Left ventricle myocardium superior (tissue), 1 donor: Measurements from ENCODE around the gene MRPL21. TPM values are rescaled to one million over a fixed set of nuclear protein-coding genes. Genes with fewer than 3 reads are reported as not detected.
A peak's percentile ranks its signal among the peaks of the same experiment; 100 is the strongest.

Source experiments
- ATAC-seq: fragments of 200-7000 bp; cut with Tn5 transposase; one replicate; pipeline ENCODE4 v1.9.1; 2020; ENCODE audit warnings: mild to moderate bottlenecking, moderate library complexity
- DNase-seq: peaks from one replicate; pipeline ENCODE4 v3.0.0-alpha.2; 2020
- intact Hi-C: fragments of 100-400 bp; cut with micrococcal nuclease; formaldehyde crosslinking; loops from one replicate; pipeline ENCODE4 v1.11.0; 2022
- total RNA-seq: library from RNA; stranded (reverse); fragmentation: NEBNext Ultra II Directional; extraction: Animal tissue kit (Norgen Biotek cat#: 25700); gene quantifications from one replicate; pipeline ENCODE4 v1.2.1, GENCODE V29; 2021
- donor health status: DM: no; HTN: yes; CAD: no; lungs with severe emphysema.

Gene MRPL21
- total RNA-seq, 1 donor from 2014 or later, result 106 TPM

GRCh38 chr11:68936358-68936636 is 32.7 kb upstream of the MRPL21 start:
- ATAC-seq (no peak), DNase-seq (no peak)
- intact Hi-C loops, result no loop called here

GRCh38 chr11:68935516-68936357 is 32.1 kb upstream of the MRPL21 start:
- DNase-seq (no peak), ATAC-seq (no peak)
- intact Hi-C loops, result no loop called here

DNA sequence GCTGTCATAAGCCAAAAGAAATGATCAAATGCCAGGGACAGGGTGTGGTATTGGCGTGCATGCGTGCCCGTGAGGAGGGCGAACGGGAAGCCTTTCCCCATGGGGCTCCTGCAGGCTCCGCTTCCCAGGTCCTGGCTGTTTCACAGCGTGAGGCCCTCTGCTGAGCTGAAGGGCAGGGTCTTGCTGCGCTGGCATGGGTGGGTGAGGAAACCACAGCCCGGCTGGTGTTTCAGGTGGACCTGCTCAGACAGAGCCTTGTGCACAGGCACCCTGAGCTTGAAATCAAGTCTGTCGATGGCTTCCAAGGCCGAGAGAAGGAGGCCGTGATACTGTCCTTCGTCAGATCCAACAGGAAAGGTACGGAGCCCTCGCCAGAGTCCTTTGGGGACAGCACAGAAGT is 31.4 kb upstream of the MRPL21 start:
- DNase-seq, result no peak
- intact Hi-C loops, result no loop called here

DNA sequence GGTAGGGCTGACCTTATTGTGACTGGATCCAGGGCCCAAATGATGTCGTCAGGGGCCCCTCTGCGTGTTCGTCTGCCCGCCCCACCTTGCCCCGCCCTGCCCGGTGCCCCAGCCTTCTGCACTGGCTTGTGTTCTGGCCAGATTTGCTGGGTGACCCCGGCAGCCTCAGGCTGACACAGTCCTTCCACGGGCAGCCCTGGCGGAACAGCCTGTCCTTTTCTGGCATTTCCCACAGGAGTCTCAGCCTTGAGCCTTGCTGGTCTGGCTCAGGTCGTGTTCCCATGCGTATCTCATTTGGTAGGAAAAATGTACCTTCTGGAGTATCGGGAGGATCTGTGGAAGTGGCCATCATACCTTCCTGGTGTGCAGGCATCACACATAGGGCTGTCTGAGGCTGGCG is 31.0 kb upstream of the MRPL21 start:
- ATAC-seq (no peak), DNase-seq (no peak)
- intact Hi-C loops, result no loop called here

More for the DNA sequence above, 31.4 kb upstream of the MRPL21 start:
- no peak for ATAC-seq

DNA sequence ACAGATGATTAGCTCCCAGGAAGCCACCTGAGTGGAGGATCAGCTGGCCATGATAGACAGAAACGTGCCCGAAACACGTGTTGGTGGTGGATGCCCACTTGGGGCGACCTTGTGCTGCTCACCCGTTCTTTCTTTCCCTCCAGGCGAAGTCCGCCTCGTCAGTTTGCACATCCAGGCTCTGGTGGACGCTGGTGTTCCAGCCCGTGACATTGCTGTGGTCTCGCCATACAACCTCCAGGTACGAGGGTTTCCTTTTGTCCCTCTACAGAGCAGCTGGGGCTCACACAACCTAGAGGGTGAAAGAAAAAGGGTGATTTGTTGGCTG is 30.7 kb upstream of the MRPL21 start:
- DNase-seq, result no peak
- intact Hi-C loops, result no loop called here
- ATAC-seq, result no peak

- intact Hi-C loops, result no loop called here
- ATAC-seq (no peak), DNase-seq (no peak)
Measured at GRCh38 chr11:68933605-68934320, 30.1 kb upstream of the MRPL21 start.

GRCh38 chr11:68932933-68933577 is 29.4 kb upstream of the MRPL21 start:
- DNase-seq, result no peak
- intact Hi-C loops, result no loop called here
- ATAC-seq, result no peak

GRCh38 chr11:68932358-68932757 is 28.7 kb upstream of the MRPL21 start:
- DNase-seq (no peak), ATAC-seq (no peak)
- intact Hi-C loops, result no loop called here

GRCh38 chr11:68931911-68932310 is 28.3 kb upstream of the MRPL21 start:
- no peak for ATAC-seq
- DNase-seq, result no peak
- intact Hi-C loops, result no loop called here

- ATAC-seq (no peak), DNase-seq (no peak)
- intact Hi-C loops, result no loop called here
Measured at GRCh38 chr11:68930991-68931855, 27.6 kb upstream of the MRPL21 start.

DNA sequence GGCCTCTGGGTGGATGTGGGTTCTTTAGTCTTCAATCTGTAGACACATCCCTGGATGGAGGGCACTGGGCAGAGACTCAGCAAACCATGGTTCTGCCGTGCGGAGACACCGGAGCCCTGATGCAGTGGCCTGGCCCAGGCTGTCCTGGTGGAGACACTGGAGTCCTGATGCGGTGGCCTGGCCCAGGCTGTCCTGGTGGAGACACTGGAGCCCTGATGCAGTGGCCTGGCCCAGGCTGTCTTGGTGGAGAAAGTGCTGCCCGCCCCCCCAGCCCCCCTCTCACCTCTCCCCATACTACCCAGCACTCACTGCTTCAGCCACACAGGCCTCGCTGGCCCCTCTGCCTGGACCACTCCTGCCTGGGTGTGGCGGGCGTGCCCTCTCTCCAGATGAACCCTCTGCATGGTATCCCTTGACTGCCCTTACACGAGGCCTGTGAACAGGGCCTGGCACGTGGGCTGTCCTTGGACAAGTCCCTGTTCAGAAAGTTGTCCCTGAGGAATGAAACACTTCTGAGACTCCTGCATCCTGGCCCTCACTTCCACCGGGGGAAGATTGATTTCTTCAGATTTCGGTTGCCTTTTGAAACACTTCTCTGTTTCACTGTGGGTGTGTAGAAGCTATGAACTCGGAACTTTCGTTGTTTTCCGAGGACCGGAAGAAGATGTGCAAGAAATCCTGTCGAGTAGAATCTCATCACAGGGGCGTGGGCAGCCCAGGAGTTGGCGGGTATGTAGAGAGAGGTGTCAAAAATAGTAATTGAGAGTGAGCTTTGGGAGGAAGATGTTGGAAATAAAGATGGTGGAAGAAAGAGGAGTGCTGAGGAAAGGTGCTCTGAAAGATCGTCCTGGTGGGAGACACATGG is 26.3 kb upstream of the MRPL21 start:
- intact Hi-C loops, result no loop called here
- ATAC-seq (no peak), DNase-seq (no peak)

DNA sequence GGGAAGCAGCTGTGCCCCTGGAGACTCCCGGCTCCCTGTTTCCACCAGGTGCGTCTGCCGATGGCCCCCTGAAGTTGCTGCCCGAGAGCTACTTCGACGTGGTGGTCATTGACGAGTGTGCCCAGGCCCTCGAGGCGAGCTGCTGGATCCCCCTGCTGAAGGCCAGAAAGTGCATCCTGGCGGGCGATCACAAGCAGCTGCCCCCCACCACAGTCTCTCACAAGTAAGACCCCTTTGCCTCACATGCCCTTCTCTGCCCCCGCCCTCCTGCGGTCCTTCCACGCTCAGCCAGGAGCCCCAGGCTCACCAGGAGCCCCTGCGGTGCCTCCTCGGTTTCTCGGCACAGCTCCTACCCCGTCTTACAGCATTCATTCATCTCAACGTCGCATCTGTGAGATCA is 25.5 kb upstream of the MRPL21 start:
- DNase-seq (no peak), ATAC-seq (no peak)
- intact Hi-C loops, result no loop called here

DNA sequence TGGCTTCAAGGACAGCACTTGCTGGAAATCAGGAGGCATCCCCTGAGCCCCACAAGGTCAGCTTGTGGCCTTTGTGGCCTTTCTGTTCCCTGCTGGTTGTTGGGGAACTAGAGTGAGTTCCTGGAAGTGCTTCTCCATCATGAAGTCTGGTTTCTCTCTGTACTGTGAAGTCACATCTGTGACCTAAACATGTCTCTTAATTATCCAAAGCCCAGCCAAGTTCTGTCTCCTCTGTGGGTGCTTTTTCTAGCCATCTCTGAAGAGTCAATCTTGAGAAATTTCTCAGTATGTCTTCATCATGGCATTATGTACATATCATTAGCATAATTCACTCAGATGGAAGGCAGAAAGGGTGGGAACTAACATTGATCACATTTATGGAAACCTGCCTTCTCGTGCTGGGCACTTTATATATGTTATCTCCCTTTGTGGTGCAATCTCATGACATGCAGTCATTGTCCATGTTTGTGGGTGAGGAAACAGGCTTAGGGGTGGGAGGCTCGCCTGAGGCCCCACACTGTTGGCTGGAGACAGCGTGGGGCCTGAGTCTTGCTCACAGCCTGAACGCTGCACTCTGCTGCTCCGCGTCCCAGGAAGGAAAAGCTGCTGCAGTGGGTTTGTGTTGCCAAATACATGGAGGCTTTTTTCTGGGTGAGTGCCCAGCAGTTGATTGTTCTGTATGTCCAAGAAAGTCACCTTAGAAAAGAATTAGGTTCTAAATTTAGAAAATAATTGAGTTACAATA is 24.7 kb upstream of the MRPL21 start:
- intact Hi-C loops, result no loop called here
- ATAC-seq, result peak; percentile 75
- peak; percentile 46 for DNase-seq

GRCh38 chr11:68927280-68928135 is 23.9 kb upstream of the MRPL21 start:
- intact Hi-C loops, result no loop called here
- peak; percentile 51 for DNase-seq

DNA sequence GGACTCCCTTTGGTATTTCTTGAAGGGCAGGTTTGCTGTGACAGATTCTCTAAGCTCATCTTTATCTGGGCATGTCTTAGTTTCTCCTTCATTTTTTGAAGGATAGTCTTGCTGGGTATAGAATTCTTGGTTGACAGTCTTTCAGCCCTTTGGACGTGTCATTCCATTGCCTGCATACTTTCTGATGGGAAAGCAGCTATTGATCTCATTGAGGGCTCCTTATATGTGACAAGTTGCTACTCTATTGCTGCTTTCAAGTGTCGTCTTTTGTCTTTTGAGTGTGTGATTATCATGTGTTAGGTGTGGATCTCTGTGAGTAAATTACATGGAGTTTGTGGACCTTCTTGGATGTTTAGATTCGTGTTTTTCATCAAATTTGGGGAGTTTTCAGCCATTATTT is 22.0 kb upstream of the MRPL21 start:
- ATAC-seq (no peak), DNase-seq (no peak)
- intact Hi-C loops, result no loop called here

More at GRCh38 chr11:68927280-68928135, 23.9 kb upstream of the MRPL21 start:
- ATAC-seq, result peak; percentile 59

- intact Hi-C loops, result no loop called here
- peak; percentile 42 for ATAC-seq
- DNase-seq, result no peak
Measured at GRCh38 chr11:68924073-68924925, 20.7 kb upstream of the MRPL21 start.
